CD8-positive, alpha-beta memory T cell (primary cell): ENCODE results near the gene ADGRB3. TPM values are rescaled to one million over a fixed set of nuclear protein-coding genes. Genes with fewer than 3 reads are reported as not detected.

Source experiments
- CTCF ChIA-PET: fragments of 350-600 bp; sonication (Branson Sonifier 250); formaldehyde crosslinking; loops from one replicate; lab custom pipeline; 2021; ENCODE audit warnings: antibody characterized with exemption; lab: Charles Lee
- POLR2A ChIA-PET: fragments of 350-600 bp; sonication (Branson Sonifier 250); formaldehyde crosslinking; loops from one replicate; lab custom pipeline; 2021; ENCODE audit warnings: antibody characterized with exemption; lab: Charles Lee
- DNase-seq, 5 donors: peaks; one replicate each; pipeline versions ENCODE4 v3.0.0 to v3.0.0-alpha.2; 2020 to 2022; ENCODE audit warnings: mixed read lengths in 1 of 5
- H3K27ac ChIP-seq: one replicate; pipeline ENCODE4 v1.7.0; 2013; ENCODE audit warnings: low read depth, mild to moderate bottlenecking, low read length, moderate library complexity
- H3K27me3 ChIP-seq: 2 replicates; pipeline ENCODE4 v1.7.0; 2013; ENCODE audit warnings: low read length, mild to moderate bottlenecking; ENCODE audit not compliant: insufficient read depth, poor library complexity, severe bottlenecking
- H3K36me3 ChIP-seq: 2 replicates; pipeline ENCODE4 v1.7.0; 2013; ENCODE audit warnings: mild to moderate bottlenecking, low read length, moderate library complexity; ENCODE audit not compliant: insufficient read depth
- H3K4me1 ChIP-seq: 2 replicates; pipeline ENCODE4 v1.7.0; 2013; ENCODE audit warnings: mild to moderate bottlenecking, low read length, moderate library complexity; ENCODE audit not compliant: insufficient read depth
- H3K4me3 ChIP-seq: 2 replicates; pipeline ENCODE4 v1.7.0; 2013; ENCODE audit warnings: mild to moderate bottlenecking, low read length
- H3K9me3 ChIP-seq: 2 replicates; pipeline ENCODE4 v1.7.0; 2013; ENCODE audit warnings: mild to moderate bottlenecking, low read length
- H3K27ac Mint-ChIP-seq, 8 donors: one replicate each; pipeline ENCODE4 v1.8.0; 2020 to 2021; ENCODE audit warnings: mixed read lengths in 8 of 8, mild to moderate bottlenecking in 6 of 8, inconsistent platforms in 3 of 8, moderate library complexity in 3 of 8
- H3K27me3 Mint-ChIP-seq, 2 donors: one replicate each; pipeline ENCODE4 v1.8.0; 2020 to 2021; ENCODE audit warnings: mixed read lengths in 2 of 2, mild to moderate bottlenecking in 1 of 2, moderate library complexity in 1 of 2
- H3K36me3 Mint-ChIP-seq, 3 donors: one replicate each; pipeline ENCODE4 v1.8.0; 2020 to 2021; ENCODE audit warnings: mixed read lengths in 3 of 3, inconsistent platforms in 1 of 3, mild to moderate bottlenecking in 1 of 3
- H3K4me1 Mint-ChIP-seq, 3 donors: one replicate each; pipeline ENCODE4 v1.8.0; 2020 to 2021; ENCODE audit warnings: mixed read lengths in 3 of 3, inconsistent platforms in 1 of 3, mild to moderate bottlenecking in 1 of 3
- H3K4me3 Mint-ChIP-seq, 7 donors: one replicate each; pipeline ENCODE4 v1.8.0; 2020 to 2021; ENCODE audit warnings: mixed read lengths in 7 of 7, mild to moderate bottlenecking in 6 of 7, moderate library complexity in 4 of 7, inconsistent platforms in 2 of 7
- H3K9me3 Mint-ChIP-seq, 5 donors: one replicate each; pipeline ENCODE4 v1.8.0; 2020 to 2022; ENCODE audit warnings: mixed read lengths in 5 of 5, mild to moderate bottlenecking in 3 of 5, moderate library complexity in 2 of 5, inconsistent platforms in 1 of 5
- polyA plus RNA-seq: library from polyadenylated mRNA; unstranded; fragments of 300-500 nt; fragmentation: Illumina TruSeq; gene quantifications from one replicate; pipeline ENCODE4 v1.2.3, GENCODE V29; 2021
- total RNA-seq, 2 experiments: library from RNA; stranded (reverse); gene quantifications; one replicate each; pipeline ENCODE4 v1.2.3, GENCODE V29; 2021

Gene ADGRB3
- total RNA-seq: not detected
- polyA plus RNA-seq: not detected

- Mint-ChIP-seq H3K27me3 (peaks cover 15 to 40% of the 10 kb centered on the region in 2 donors), H3K27ac (peak within 1 kb of the TSS in 3 of 8 donors; percentile 36 to 77 (median 39)), H3K9me3 (peaks cover 0 to 11% (median 2%) of the 10 kb centered on the region in 5 donors), H3K36me3 (peaks cover 0 to 3% (median 0%) of the 10 kb centered on the region in 3 donors), H3K4me1 (peaks cover 18 to 30% (median 29%) of the 10 kb centered on the region in 3 donors), H3K4me3 (peak within 1 kb of the TSS; percentile 79 to 88 (median 83))
- ChIA-PET POLR2A (no interaction called here), CTCF (no interaction called here)
- Histone ChIP-seq H3K4me1 (no peaks in the 10 kb centered on the region), H3K27ac (no peak within 1 kb of the TSS), H3K4me3 (peak within 1 kb of the TSS; percentile 33), H3K36me3 (no peaks in the 10 kb centered on the region), H3K27me3 (peaks cover 6% of the 10 kb centered on the region), H3K9me3 (no peaks in the 10 kb centered on the region)
- DNase-seq: peak in 4 of 5 donors; percentile 2 to 54 (median 18)
Observed at GRCh38 chr6:68634726-68635411, at the start of gene ADGRB3. Gene ADGRB3, plus strand, starts transcription at chr6:68635282. Its CDS starts 3,394 bp downstream, at chr6:68638676.

DNA sequence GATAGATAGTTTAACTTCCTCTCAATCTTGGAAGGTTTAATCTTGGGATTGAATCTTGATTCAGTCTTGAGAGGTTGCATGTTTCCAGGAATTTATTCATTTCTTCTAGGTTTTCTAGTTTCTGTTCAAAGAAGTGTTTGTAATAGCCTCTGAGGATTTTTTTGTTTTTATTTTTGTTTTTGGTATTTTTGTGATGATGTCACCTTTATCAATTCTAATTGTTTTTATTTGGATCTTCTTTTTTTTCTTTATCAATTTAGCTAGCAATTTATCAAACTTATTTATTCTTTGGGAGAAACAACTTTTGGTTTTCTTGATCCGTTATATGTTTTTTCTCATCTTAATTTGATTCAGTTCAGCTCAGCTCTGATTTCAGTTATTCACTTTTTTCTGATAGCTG, 41.5 kb upstream of the ADGRB3 start:
- POLR2A ChIA-PET: no interaction called here
- Histone ChIP-seq H3K4me1 (no peaks in the 10 kb centered on the region), H3K27ac (no peak overlapping the region), H3K27me3 (no peaks in the 10 kb centered on the region), H3K9me3 (no peaks in the 10 kb centered on the region), H3K36me3 (no peaks in the 10 kb centered on the region), H3K4me3 (no peak overlapping the region)
- no peaks in the 10 kb centered on the region for H3K27me3 Mint-ChIP-seq
- no peak overlapping the region for H3K4me3 Mint-ChIP-seq
- no peaks in the 10 kb centered on the region for H3K36me3 Mint-ChIP-seq
- peaks cover 13 to 28% (median 17%) of the 10 kb centered on the region in 5 donors for H3K9me3 Mint-ChIP-seq
- no peak overlapping the region for H3K27ac Mint-ChIP-seq
- CTCF ChIA-PET: interaction anchor here (0.9 kb wide), 1 partner anchor 10 kb away, joined by 3 read pairs; no protein-coding TSS in a partner anchor
- no peak for DNase-seq
- H3K4me1 Mint-ChIP-seq: no peaks in the 10 kb centered on the region

- no peak overlapping the region for H3K4me3 Mint-ChIP-seq
- no peaks in the 10 kb centered on the region for H3K27me3 Mint-ChIP-seq
- POLR2A ChIA-PET: no interaction called here
Observed at GRCh38 chr6:68597642-68598041, 37.4 kb upstream of the ADGRB3 start.

GRCh38 chr6:68615938-68616337, 19.1 kb upstream of the ADGRB3 start:
- Mint-ChIP-seq H3K4me1 (no peaks in the 10 kb centered on the region), H3K27me3 (no peaks in the 10 kb centered on the region)

More at GRCh38 chr6:68597642-68598041, 37.4 kb upstream of the ADGRB3 start:
- no peak overlapping the region for H3K4me3 ChIP-seq
- no peak overlapping the region for H3K27ac ChIP-seq
- no peaks in the 10 kb centered on the region for H3K4me1 ChIP-seq
- no peaks in the 10 kb centered on the region for H3K9me3 ChIP-seq
- CTCF ChIA-PET: no interaction called here
- no peaks in the 10 kb centered on the region for H3K36me3 Mint-ChIP-seq
- peaks cover 2 to 25% (median 12%) of the 10 kb centered on the region in 5 donors for H3K9me3 Mint-ChIP-seq
- H3K36me3 ChIP-seq: no peaks in the 10 kb centered on the region
- DNase-seq: no peak
- no peaks in the 10 kb centered on the region for H3K4me1 Mint-ChIP-seq
- no peaks in the 10 kb centered on the region for H3K27me3 ChIP-seq
- no peak overlapping the region for H3K27ac Mint-ChIP-seq

DNA sequence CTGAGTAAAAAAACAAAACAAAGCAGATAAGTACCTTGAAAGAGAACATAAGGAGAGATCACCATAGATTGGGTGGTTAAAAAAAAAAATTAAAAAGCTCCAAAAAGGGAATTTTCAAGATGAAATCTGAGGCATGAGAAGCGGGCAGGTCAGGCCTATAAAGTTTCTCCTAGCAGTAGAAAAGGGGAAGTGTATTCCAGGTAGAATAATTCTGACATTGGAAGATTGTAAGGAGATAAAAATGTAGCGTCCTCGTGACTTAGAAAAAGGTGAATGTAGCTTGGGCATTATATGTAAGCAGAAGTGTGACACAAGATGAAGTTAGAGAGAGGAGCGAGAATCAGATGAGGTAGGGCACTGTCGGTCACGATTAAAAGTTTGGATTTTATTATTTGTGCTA, 9.1 kb upstream of the ADGRB3 start:
- Mint-ChIP-seq H3K4me3 (no peak overlapping the region), H3K36me3 (no peaks in the 10 kb centered on the region), H3K27me3 (peaks cover 0 to 3% of the 10 kb centered on the region in 2 donors), H3K27ac (no peak overlapping the region), H3K9me3 (peaks cover 0 to 11% (median 4%) of the 10 kb centered on the region in 5 donors), H3K4me1 (no peaks in the 10 kb centered on the region)
- ChIA-PET CTCF (no interaction called here), POLR2A (no interaction called here)
- Histone ChIP-seq H3K36me3 (no peaks in the 10 kb centered on the region), H3K27ac (no peak overlapping the region), H3K4me1 (no peaks in the 10 kb centered on the region), H3K4me3 (no peak overlapping the region), H3K9me3 (no peaks in the 10 kb centered on the region), H3K27me3 (no peaks in the 10 kb centered on the region)
- DNase-seq: no peak

More at GRCh38 chr6:68615938-68616337, 19.1 kb upstream of the ADGRB3 start:
- no peak for DNase-seq
- CTCF ChIA-PET: no interaction called here
- no peak overlapping the region for H3K27ac ChIP-seq
- POLR2A ChIA-PET: no interaction called here
- no peak overlapping the region for H3K4me3 ChIP-seq
- no peaks in the 10 kb centered on the region for H3K9me3 ChIP-seq
- Mint-ChIP-seq H3K4me3 (no peak overlapping the region), H3K27ac (no peak overlapping the region), H3K36me3 (no peaks in the 10 kb centered on the region), H3K9me3 (peaks cover 0 to 4% (median 0%) of the 10 kb centered on the region in 5 donors)
- no peaks in the 10 kb centered on the region for H3K27me3 ChIP-seq
- no peaks in the 10 kb centered on the region for H3K36me3 ChIP-seq
- no peaks in the 10 kb centered on the region for H3K4me1 ChIP-seq

GRCh38 chr6:68628161-68628560, 6.9 kb upstream of the ADGRB3 start:
- Histone ChIP-seq H3K4me1 (no peaks in the 10 kb centered on the region), H3K27ac (no peak overlapping the region), H3K27me3 (no peaks in the 10 kb centered on the region), H3K9me3 (no peaks in the 10 kb centered on the region), H3K36me3 (no peaks in the 10 kb centered on the region), H3K4me3 (no peak overlapping the region)
- Mint-ChIP-seq H3K4me3 (no peak overlapping the region), H3K27ac (no peak overlapping the region), H3K27me3 (peaks cover 1 to 3% of the 10 kb centered on the region in 2 donors), H3K36me3 (no peaks in the 10 kb centered on the region), H3K9me3 (peaks cover 0 to 11% (median 4%) of the 10 kb centered on the region in 5 donors), H3K4me1 (no peaks in the 10 kb centered on the region)
- CTCF ChIA-PET: no interaction called here
- no peak for DNase-seq
- POLR2A ChIA-PET: no interaction called here

GRCh38 chr6:68632734-68633133, 2.3 kb upstream of the ADGRB3 start:
- no peak overlapping the region for H3K4me3 ChIP-seq
- H3K4me1 ChIP-seq: no peaks in the 10 kb centered on the region
- Mint-ChIP-seq H3K27me3 (peaks cover 15 to 35% of the 10 kb centered on the region in 2 donors), H3K4me1 (peaks cover 18 to 30% (median 27%) of the 10 kb centered on the region in 3 donors), H3K36me3 (peaks cover 0 to 3% (median 0%) of the 10 kb centered on the region in 3 donors), H3K27ac (no peak overlapping the region), H3K4me3 (no peak overlapping the region), H3K9me3 (peaks cover 0 to 11% (median 2%) of the 10 kb centered on the region in 5 donors)
- no peak overlapping the region for H3K27ac ChIP-seq
- H3K9me3 ChIP-seq: no peaks in the 10 kb centered on the region
- H3K36me3 ChIP-seq: no peaks in the 10 kb centered on the region
- ChIA-PET POLR2A (no interaction called here), CTCF (no interaction called here)
- H3K27me3 ChIP-seq: peaks cover 6% of the 10 kb centered on the region
- DNase-seq: no peak

GRCh38 chr6:68633281-68633971, 1.7 kb upstream of the ADGRB3 start:
- Histone ChIP-seq H3K9me3 (no peaks in the 10 kb centered on the region), H3K36me3 (no peaks in the 10 kb centered on the region), H3K4me3 (no peak overlapping the region), H3K4me1 (no peaks in the 10 kb centered on the region), H3K27ac (no peak overlapping the region), H3K27me3 (peaks cover 6% of the 10 kb centered on the region)
- peaks cover 15 to 38% of the 10 kb centered on the region in 2 donors for H3K27me3 Mint-ChIP-seq
- H3K27ac Mint-ChIP-seq: no peak overlapping the region
- H3K4me3 Mint-ChIP-seq: peak overlapping the region; percentile 13 to 88 (median 79)
- H3K9me3 Mint-ChIP-seq: peaks cover 0 to 11% (median 2%) of the 10 kb centered on the region in 5 donors
- peaks cover 0 to 3% (median 0%) of the 10 kb centered on the region in 3 donors for H3K36me3 Mint-ChIP-seq
- peaks cover 18 to 30% (median 27%) of the 10 kb centered on the region in 3 donors for H3K4me1 Mint-ChIP-seq
- POLR2A ChIA-PET: no interaction called here
- DNase-seq: no peak
- CTCF ChIA-PET: no interaction called here
